Osteocyte (in vitro differentiated cells): ENCODE data around the gene ADO. TPM values are rescaled to one million over a fixed set of nuclear protein-coding genes. Genes with fewer than 3 reads are reported as not detected.

Source experiments
- DNase-seq: peaks from one replicate; pipeline ENCODE4 v3.0.0; 2021; ENCODE audit warnings: mixed read lengths; ENCODE audit not compliant: unreplicated experiment; ENCODE audit errors: extremely low spot score
- H3K27ac Mint-ChIP-seq: one replicate; pipeline ENCODE4 v1.8.0; 2021; ENCODE audit warnings: mild to moderate bottlenecking, mixed read lengths; ENCODE audit not compliant: unreplicated experiment
- H3K27me3 Mint-ChIP-seq: one replicate; pipeline ENCODE4 v1.8.0; 2021; ENCODE audit warnings: mixed read lengths; ENCODE audit not compliant: unreplicated experiment
- H3K36me3 Mint-ChIP-seq: one replicate; pipeline ENCODE4 v1.8.0; 2021; ENCODE audit warnings: mixed read lengths; ENCODE audit not compliant: unreplicated experiment
- H3K4me1 Mint-ChIP-seq: one replicate; pipeline ENCODE4 v1.8.0; 2021; ENCODE audit warnings: mixed read lengths; ENCODE audit not compliant: unreplicated experiment
- H3K4me3 Mint-ChIP-seq: one replicate; pipeline ENCODE4 v1.8.0; 2021; ENCODE audit warnings: mild to moderate bottlenecking, moderate library complexity, mixed read lengths; ENCODE audit not compliant: unreplicated experiment
- H3K9me3 Mint-ChIP-seq: one replicate; pipeline ENCODE4 v1.8.0; 2021; ENCODE audit warnings: mixed read lengths; ENCODE audit not compliant: unreplicated experiment
- total RNA-seq: library from RNA; stranded (reverse); gene quantifications from 2 replicates; pipeline ENCODE4 v1.2.1, GENCODE V29; 2021
- TF ChIP-seq, protein P1 (sequence below): fragments of 200-600 bp; sonication (generic); IDR thresholded peaks from 2 replicates; pipeline ENCODE4 v1.5.0; 2021; ENCODE audit warnings: antibody characterized with exemption, mild to moderate bottlenecking, moderate library complexity

The ADO gene
- total RNA-seq, 1 donor from 2014 or later, result 17.5 TPM

GRCh38 chr10:62805231-62806099 lies 945 bp downstream of the ADO start:
- Mint-ChIP-seq H3K36me3 (peaks cover 8% of the 10 kb centered on the region), H3K27me3 (peaks cover 6% of the 10 kb centered on the region), H3K9me3 (no peaks in the 10 kb centered on the region), H3K4me1 (peaks cover 25% of the 10 kb centered on the region), H3K4me3 (peak overlapping the region; percentile 84), H3K27ac (peak overlapping the region; percentile 63)
- DNase-seq, result no peak
- TF ChIP-seq, protein P1, sequence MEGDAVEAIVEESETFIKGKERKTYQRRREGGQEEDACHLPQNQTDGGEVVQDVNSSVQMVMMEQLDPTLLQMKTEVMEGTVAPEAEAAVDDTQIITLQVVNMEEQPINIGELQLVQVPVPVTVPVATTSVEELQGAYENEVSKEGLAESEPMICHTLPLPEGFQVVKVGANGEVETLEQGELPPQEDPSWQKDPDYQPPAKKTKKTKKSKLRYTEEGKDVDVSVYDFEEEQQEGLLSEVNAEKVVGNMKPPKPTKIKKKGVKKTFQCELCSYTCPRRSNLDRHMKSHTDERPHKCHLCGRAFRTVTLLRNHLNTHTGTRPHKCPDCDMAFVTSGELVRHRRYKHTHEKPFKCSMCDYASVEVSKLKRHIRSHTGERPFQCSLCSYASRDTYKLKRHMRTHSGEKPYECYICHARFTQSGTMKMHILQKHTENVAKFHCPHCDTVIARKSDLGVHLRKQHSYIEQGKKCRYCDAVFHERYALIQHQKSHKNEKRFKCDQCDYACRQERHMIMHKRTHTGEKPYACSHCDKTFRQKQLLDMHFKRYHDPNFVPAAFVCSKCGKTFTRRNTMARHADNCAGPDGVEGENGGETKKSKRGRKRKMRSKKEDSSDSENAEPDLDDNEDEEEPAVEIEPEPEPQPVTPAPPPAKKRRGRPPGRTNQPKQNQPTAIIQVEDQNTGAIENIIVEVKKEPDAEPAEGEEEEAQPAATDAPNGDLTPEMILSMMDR, result no peak

DNA sequence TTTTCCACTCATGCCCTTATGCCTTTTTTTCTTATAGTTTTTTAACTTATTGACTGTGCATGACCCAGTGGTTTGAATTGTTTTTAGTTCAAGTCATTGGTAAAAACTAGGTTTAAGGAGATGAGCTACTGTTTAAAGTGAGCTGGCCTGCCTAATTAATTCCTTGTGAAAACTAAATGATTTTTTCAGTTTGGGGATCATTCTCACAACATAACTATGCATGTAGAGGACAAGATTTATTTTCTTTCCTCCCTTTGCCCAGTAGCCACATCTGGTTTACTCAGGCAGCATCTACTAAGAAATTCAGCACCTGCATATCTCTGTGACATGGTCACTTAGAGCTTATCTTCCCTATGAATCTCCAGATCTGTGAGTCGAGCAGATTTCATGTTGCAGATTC lies 1.7 kb downstream of the ADO start:
- H3K27ac Mint-ChIP-seq, result peak overlapping the region; percentile 18
- no peaks in the 10 kb centered on the region for H3K9me3 Mint-ChIP-seq
- peaks cover 8% of the 10 kb centered on the region for H3K36me3 Mint-ChIP-seq

GRCh38 chr10:62810156-62810902 lies 5.8 kb downstream of the ADO start:
- peaks cover 11% of the 10 kb centered on the region for H3K27me3 Mint-ChIP-seq
- TF ChIP-seq, protein P1, result no peak
- H3K9me3 Mint-ChIP-seq, result no peaks in the 10 kb centered on the region
- H3K27ac Mint-ChIP-seq, result no peak overlapping the region
- H3K36me3 Mint-ChIP-seq, result peaks cover 8% of the 10 kb centered on the region
- no peak for DNase-seq
- no peak overlapping the region for H3K4me3 Mint-ChIP-seq
- peaks cover 24% of the 10 kb centered on the region for H3K4me1 Mint-ChIP-seq

More for the DNA sequence above, 1.7 kb downstream of the ADO start:
- TF ChIP-seq, protein P1, result no peak
- peaks cover 2% of the 10 kb centered on the region for H3K27me3 Mint-ChIP-seq
- peaks cover 25% of the 10 kb centered on the region for H3K4me1 Mint-ChIP-seq
- H3K4me3 Mint-ChIP-seq, result peak overlapping the region; percentile 84
- DNase-seq, result no peak

DNA sequence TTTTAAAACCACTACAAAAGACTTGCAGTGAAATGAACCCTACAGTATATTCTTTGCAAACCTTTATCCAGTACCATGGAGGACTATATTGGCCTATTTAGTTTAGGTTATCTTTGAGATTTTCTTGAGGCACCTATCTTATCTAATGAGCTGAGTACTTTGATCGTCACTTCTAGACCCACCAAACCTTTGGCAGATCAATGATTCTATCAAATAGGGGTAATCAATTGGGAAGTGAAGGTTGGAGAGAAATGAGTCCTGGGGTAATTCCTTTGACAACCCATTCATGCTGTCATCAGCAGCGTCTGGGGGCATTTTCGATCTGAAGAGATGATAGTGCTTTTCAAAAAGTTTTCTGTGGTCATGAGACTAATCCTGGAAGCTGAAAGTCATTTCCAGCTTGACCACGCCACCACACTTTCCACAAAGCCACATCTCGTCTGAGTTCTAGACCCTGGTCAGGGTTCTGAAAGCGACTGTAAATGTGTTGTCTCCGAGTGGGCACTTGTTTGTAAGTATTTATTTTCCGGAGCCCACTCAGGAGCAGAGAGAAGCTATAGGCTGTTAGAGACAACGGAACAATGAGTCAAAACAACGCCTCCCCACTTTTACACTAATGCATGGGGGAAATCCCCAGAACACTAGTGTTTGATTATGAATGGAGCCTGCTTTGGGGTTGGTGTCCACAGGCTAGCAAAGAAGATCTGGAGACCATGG lies 6.8 kb downstream of the ADO start:
- Mint-ChIP-seq H3K36me3 (peaks cover 6% of the 10 kb centered on the region), H3K4me3 (no peak overlapping the region), H3K27ac (no peak overlapping the region), H3K4me1 (peaks cover 29% of the 10 kb centered on the region), H3K27me3 (peaks cover 19% of the 10 kb centered on the region), H3K9me3 (no peaks in the 10 kb centered on the region)
- DNase-seq, result no peak
- TF ChIP-seq, protein P1, result no peak
